WTC11 (cell line): Measurements from ENCODE around the gene SRRM5.

Experiments
- CREB1 ChIP-seq: sonication (generic); formaldehyde crosslinking; IDR thresholded peaks from 2 replicates; pipeline ENCODE4 v1.8.0; 2023; ENCODE audit warnings: mild to moderate bottlenecking, missing genetic modification reagents
- CTCF ChIP-seq: fragments of 200-600 bp; IDR thresholded peaks from 2 replicates; pipeline ENCODE4 v1.8.0; 2022; ENCODE audit warnings: antibody characterized with exemption
- ESRRA ChIP-seq: sonication (generic); formaldehyde crosslinking; IDR thresholded peaks from 2 replicates; pipeline ENCODE4 v1.8.1; 2022; ENCODE audit warnings: mild to moderate bottlenecking, missing genetic modification reagents, borderline replicate concordance
- JUN ChIP-seq: sonication (generic); formaldehyde crosslinking; IDR thresholded peaks from 2 replicates; pipeline ENCODE4 v1.8.0; 2023; ENCODE audit warnings: mild to moderate bottlenecking, missing genetic modification reagents
- MAX ChIP-seq: sonication (generic); formaldehyde crosslinking; IDR thresholded peaks from 2 replicates; pipeline ENCODE4 v1.8.0; 2022; ENCODE audit warnings: mild to moderate bottlenecking, missing genetic modification reagents
- RORB ChIP-seq: fragments of 250-450 bp; sonication (Bioruptor Pico); IDR thresholded peaks from 2 replicates; pipeline ENCODE4 v1.9.0; 2021; ENCODE audit warnings: mild to moderate bottlenecking
- TEAD1 ChIP-seq: sonication (generic); formaldehyde crosslinking; IDR thresholded peaks from 2 replicates; pipeline ENCODE4 v1.8.0; 2022; ENCODE audit warnings: mild to moderate bottlenecking, missing genetic modification reagents
- USF2 ChIP-seq: sonication (generic); formaldehyde crosslinking; IDR thresholded peaks from 2 replicates; pipeline ENCODE4 v1.8.1; 2023; ENCODE audit warnings: mild to moderate bottlenecking, missing genetic modification reagents, moderate library complexity
- ZNF121 ChIP-seq: sonication (generic); formaldehyde crosslinking; IDR thresholded peaks from 2 replicates; pipeline ENCODE4 v1.8.0; 2023; ENCODE audit warnings: missing genetic modification reagents
- ZNF232 ChIP-seq: sonication (generic); formaldehyde crosslinking; IDR thresholded peaks from 2 replicates; pipeline ENCODE4 v1.8.0; 2022; ENCODE audit warnings: mild to moderate bottlenecking, missing genetic modification reagents
- ZNF423 ChIP-seq: fragments of 250-450 bp; sonication (Bioruptor Pico); IDR thresholded peaks from 2 replicates; pipeline ENCODE4 v2.1.2; 2022; ENCODE audit warnings: mild to moderate bottlenecking, moderate library complexity
- ZNF512 ChIP-seq: sonication (generic); formaldehyde crosslinking; IDR thresholded peaks from 2 replicates; pipeline ENCODE4 v1.8.1; 2022; ENCODE audit warnings: missing genetic modification reagents, borderline replicate concordance
- ZNF671 ChIP-seq: fragments of 250-450 bp; sonication (Bioruptor Pico); IDR thresholded peaks from 2 replicates; pipeline ENCODE4 v1.8.0; 2021; ENCODE audit warnings: mild to moderate bottlenecking
- ZSCAN18 ChIP-seq: fragments of 250-450 bp; sonication (Bioruptor Pico); IDR thresholded peaks from 2 replicates; pipeline ENCODE4 v2.1.2; 2022; ENCODE audit warnings: mild to moderate bottlenecking, moderate library complexity

GRCh38 chr19:43589678-43590077 is 22.2 kb upstream of the SRRM5 start:
- TF ChIP-seq CTCF (no peak), MAX (CRISPR knock-in tag) (no peak), ZNF121 (CRISPR knock-in tag) (no peak), ZNF512 (CRISPR knock-in tag) (no peak), CREB1 (no peak), ZNF423 (CRISPR knock-in tag) (no peak), ESRRA (CRISPR knock-in tag) (no peak), ZNF232 (no peak), ZSCAN18 (no peak), USF2 (CRISPR knock-in tag) (no peak), ZNF671 (CRISPR knock-in tag) (no peak), TEAD1 (CRISPR knock-in tag) (no peak), RORB (CRISPR knock-in tag) (no peak), JUN (CRISPR knock-in tag) (no peak)
